T-helper 1 cell treated with Interleukin-12 subunit alpha and Interleukin-12 subunit beta and Interleukin-4 antibody, amounts not matched to agents 30 ng/mL and 1 ng/mL, for 36 hours (primary cell): ENCODE data around the gene ANKRD66. TPM values are rescaled to one million over a fixed set of nuclear protein-coding genes. Genes with fewer than 3 reads are reported as not detected.

Experiments
- intact Hi-C: fragments of 100-400 bp; cut with micrococcal nuclease; formaldehyde crosslinking; loops from one replicate; pipeline ENCODE4 v1.15.1; 2024
- total RNA-seq: library from RNA; stranded (reverse); gene quantifications from 2 replicates; pipeline ENCODE4 v1.2.3, GENCODE V29; 2022

Gene ANKRD66
- total RNA-seq, 1 donor from 2014 or later: not detected

GRCh38 chr6:46789434-46790354 is 43.0 kb downstream of the ANKRD66 start:
- intact Hi-C loops: no loop called here

- intact Hi-C loops: no loop called here
Observed at GRCh38 chr6:46790355-46790874, 43.7 kb downstream of the ANKRD66 start.

GRCh38 chr6:46792635-46793034 is 45.9 kb downstream of the ANKRD66 start:
- intact Hi-C loops: no loop called here

GRCh38 chr6:46793138-46793537 is 46.4 kb downstream of the ANKRD66 start, which contains the start of gene MEP1A:
Gene MEP1A (plus strand): TSS chr6:46793389. CDS start chr6:46793399, 10 bp downstream.
- intact Hi-C loops: no loop called here

GRCh38 chr6:46794068-46794467 is 47.3 kb downstream of the ANKRD66 start:
- intact Hi-C loops: no loop called here

- intact Hi-C loops: no loop called here
Observed at GRCh38 chr6:46795816-46796215, 49.1 kb downstream of the ANKRD66 start.

- intact Hi-C loops: no loop called here
Observed at GRCh38 chr6:46796848-46797580, 50.3 kb downstream of the ANKRD66 start.

- intact Hi-C loops: no loop called here
Observed at GRCh38 chr6:46799657-46800056, 52.9 kb downstream of the ANKRD66 start.

GRCh38 chr6:46808806-46809205 is 62.1 kb downstream of the ANKRD66 start:
- intact Hi-C loops: no loop called here

Other genes with a start within 250 kb of the ANKRD66 start
- gene CYP39A1, start 94.1 kb upstream of the ANKRD66 start, total RNA-seq: not detected in 2 replicates
- gene SLC25A27, start 94.0 kb upstream of the ANKRD66 start, total RNA-seq: not detected in 2 replicates
- gene TDRD6, start 59.0 kb upstream of the ANKRD66 start, total RNA-seq: not detected in 2 replicates
- not detected in 2 replicates for gene PLA2G7, start 11.6 kb upstream of the ANKRD66 start, total RNA-seq
- gene MEP1A, start 46.5 kb downstream of the ANKRD66 start, total RNA-seq: not detected in 2 replicates
- not detected in 2 replicates for gene ADGRF5, start 175.0 kb downstream of the ANKRD66 start, total RNA-seq